Activated CD4-positive, alpha-beta T cell treated with anti-CD3 and anti-CD28 coated beads for 36 hours (primary cell): ENCODE results near the gene WWTR1. TPM values are rescaled to one million over a fixed set of nuclear protein-coding genes. Genes with fewer than 3 reads are reported as not detected.

Source experiments
- ATAC-seq: fragments of 200-7000 bp; cut with Tn5 transposase; one replicate; pipeline ENCODE4 v1.10.0; 2021; ENCODE audit warnings: mild to moderate bottlenecking, moderate library complexity
- CTCF ChIA-PET: fragments of 350-600 bp; sonication (Branson Sonifier 250); formaldehyde crosslinking; loops from one replicate; lab custom pipeline; 2021; ENCODE audit warnings: antibody characterized with exemption; lab: Charles Lee
- POLR2A ChIA-PET: fragments of 350-600 bp; sonication (Branson Sonifier 250); formaldehyde crosslinking; loops from one replicate; lab custom pipeline; 2021; ENCODE audit warnings: antibody characterized with exemption, inconsistent platforms; lab: Charles Lee
- DNase-seq: peaks from one replicate; pipeline ENCODE4 v3.0.0-alpha.2; 2020
- H3K27ac Mint-ChIP-seq: one replicate; pipeline ENCODE4 v1.8.0; 2021; ENCODE audit warnings: mixed read lengths
- H3K27me3 Mint-ChIP-seq: one replicate; pipeline ENCODE4 v1.8.0; 2021; ENCODE audit warnings: mixed read lengths
- H3K36me3 Mint-ChIP-seq: one replicate; pipeline ENCODE4 v1.8.0; 2021; ENCODE audit warnings: low read depth, mixed read lengths
- H3K4me1 Mint-ChIP-seq: one replicate; pipeline ENCODE4 v1.8.0; 2021; ENCODE audit warnings: mixed read lengths
- H3K4me3 Mint-ChIP-seq: one replicate; pipeline ENCODE4 v1.8.0; 2021; ENCODE audit warnings: mild to moderate bottlenecking, moderate library complexity, mixed read lengths
- H3K9me3 Mint-ChIP-seq: one replicate; pipeline ENCODE4 v1.8.0; 2021; ENCODE audit warnings: low read depth, mixed read lengths
- intact Hi-C, 2 experiments: fragments of 100-400 bp; cut with DNase I in 1 of 2; cut with micrococcal nuclease in 1 of 2; formaldehyde crosslinking; loops; one replicate each; pipeline versions ENCODE4 v1.14.2 to v1.15.1; 2022 to 2024; cut with DNase I, micrococcal nuclease
- total RNA-seq, 2 experiments: library from RNA; stranded (reverse); gene quantifications; one replicate each; pipeline ENCODE4 v1.2.3, GENCODE V29; 2021

The WWTR1 gene
- total RNA-seq, 2 experiments from 2014 or later: 0.46 to 0.54 TPM

GRCh38 chr3:149587383-149587782, 70.4 kb downstream of the WWTR1 start:
- Mint-ChIP-seq H3K27me3 (peaks cover 18% of the 10 kb centered on the region), H3K4me1 (no peaks in the 10 kb centered on the region), H3K4me3 (no peak overlapping the region), H3K36me3 (no peaks in the 10 kb centered on the region), H3K27ac (no peak overlapping the region), H3K9me3 (no peaks in the 10 kb centered on the region)
- no peak for ATAC-seq
- intact Hi-C loops: no loop called here
- ChIA-PET CTCF (no interaction called here), POLR2A (no interaction called here)
- no peak for DNase-seq

- H3K4me1 Mint-ChIP-seq: no peaks in the 10 kb centered on the region
- H3K36me3 Mint-ChIP-seq: no peaks in the 10 kb centered on the region
- H3K27me3 Mint-ChIP-seq: peaks cover 18% of the 10 kb centered on the region
- DNase-seq (no peak), ATAC-seq (no peak)
- intact Hi-C loops: no loop called here
- CTCF ChIA-PET: interaction anchor here (0.7 to 1.0 kb wide), 2 partner anchors 18 to 94 kb away, joined by 3 to 4 read pairs; no protein-coding TSS in a partner anchor
- no peak overlapping the region for H3K27ac Mint-ChIP-seq
- H3K9me3 Mint-ChIP-seq: no peaks in the 10 kb centered on the region
- POLR2A ChIA-PET: no interaction called here
- no peak overlapping the region for H3K4me3 Mint-ChIP-seq
These were observed 71.0 kb downstream of the WWTR1 start for GRCh38 chr3:149586871-149587270.

- Mint-ChIP-seq H3K27me3 (peaks cover 25% of the 10 kb centered on the region), H3K27ac (no peak overlapping the region), H3K36me3 (no peaks in the 10 kb centered on the region), H3K4me3 (no peak overlapping the region), H3K9me3 (no peaks in the 10 kb centered on the region), H3K4me1 (peaks cover 10% of the 10 kb centered on the region)
- intact Hi-C loops: no loop called here
- CTCF ChIA-PET: interaction anchor here (1.0 kb wide), 1 partner anchor 132 kb away, joined by 3 read pairs; no protein-coding TSS in a partner anchor
- DNase-seq: no peak
- ATAC-seq: no peak
- POLR2A ChIA-PET: no interaction called here
These were observed 72.5 kb downstream of the WWTR1 start for GRCh38 chr3:149585401-149585726.

GRCh38 chr3:149583921-149584635, 73.7 kb downstream of the WWTR1 start:
- DNase-seq: no peak
- no peak for ATAC-seq
- intact Hi-C loops: no loop called here
- peaks cover 25% of the 10 kb centered on the region for H3K27me3 Mint-ChIP-seq
- H3K27ac Mint-ChIP-seq: no peak overlapping the region
- CTCF ChIA-PET: interaction anchor here (1.1 kb wide), 1 partner anchor 15 kb away, joined by 5 read pairs; no protein-coding TSS in a partner anchor
- peaks cover 21% of the 10 kb centered on the region for H3K4me1 Mint-ChIP-seq
- H3K4me3 Mint-ChIP-seq: no peak overlapping the region
- POLR2A ChIA-PET: no interaction called here
- H3K36me3 Mint-ChIP-seq: no peaks in the 10 kb centered on the region
- no peaks in the 10 kb centered on the region for H3K9me3 Mint-ChIP-seq

GRCh38 chr3:149582395-149582794, 75.4 kb downstream of the WWTR1 start:
- intact Hi-C loops: no loop called here
- Mint-ChIP-seq H3K4me1 (peaks cover 22% of the 10 kb centered on the region), H3K4me3 (no peak overlapping the region), H3K36me3 (no peaks in the 10 kb centered on the region), H3K27me3 (peaks cover 25% of the 10 kb centered on the region), H3K9me3 (no peaks in the 10 kb centered on the region), H3K27ac (no peak overlapping the region)
- ChIA-PET POLR2A (no interaction called here), CTCF (no interaction called here)
- no peak for ATAC-seq
- no peak for DNase-seq

GRCh38 chr3:149581681-149582370, 76.0 kb downstream of the WWTR1 start:
- ATAC-seq: no peak
- no peak overlapping the region for H3K4me3 Mint-ChIP-seq
- DNase-seq: peak; percentile 11
- CTCF ChIA-PET: interaction anchor here (0.7 to 1.1 kb wide), 2 partner anchors 37 to 189 kb away, joined by 3 read pairs; no protein-coding TSS in a partner anchor
- no peaks in the 10 kb centered on the region for H3K9me3 Mint-ChIP-seq
- peaks cover 22% of the 10 kb centered on the region for H3K27me3 Mint-ChIP-seq
- POLR2A ChIA-PET: no interaction called here
- no peaks in the 10 kb centered on the region for H3K36me3 Mint-ChIP-seq
- intact Hi-C loops: loop anchor here in 1 of 2 experiments (2.0 kb wide), 1 partner anchor 121 kb away; no protein-coding TSS in a partner anchor
- peaks cover 22% of the 10 kb centered on the region for H3K4me1 Mint-ChIP-seq
- H3K27ac Mint-ChIP-seq: no peak overlapping the region

GRCh38 chr3:149581248-149581647, 76.6 kb downstream of the WWTR1 start:
- ATAC-seq (no peak), DNase-seq (no peak)
- Mint-ChIP-seq H3K27me3 (peaks cover 21% of the 10 kb centered on the region), H3K36me3 (no peaks in the 10 kb centered on the region), H3K4me1 (peaks cover 27% of the 10 kb centered on the region), H3K4me3 (no peak overlapping the region), H3K9me3 (no peaks in the 10 kb centered on the region), H3K27ac (no peak overlapping the region)
- CTCF ChIA-PET: interaction anchor here (0.7 to 3.2 kb wide), 4 partner anchors 12 to 227 kb away, joined by 3 to 21 read pairs (median 4); no protein-coding TSS in a partner anchor
- POLR2A ChIA-PET: no interaction called here
- intact Hi-C loops: loop anchor here in 1 of 2 experiments (2.0 kb wide), 1 partner anchor 122 kb away; no protein-coding TSS in a partner anchor

- H3K4me1 Mint-ChIP-seq: peaks cover 37% of the 10 kb centered on the region
- H3K36me3 Mint-ChIP-seq: no peaks in the 10 kb centered on the region
- peaks cover 17% of the 10 kb centered on the region for H3K27me3 Mint-ChIP-seq
- DNase-seq: peak; percentile 16
- CTCF ChIA-PET: interaction anchor here (1.2 to 3.2 kb wide), 5 partner anchors 9 to 228 kb away, joined by 4 to 21 read pairs (median 4); no protein-coding TSS in a partner anchor
- ATAC-seq: peak; percentile 85
- H3K27ac Mint-ChIP-seq: no peak overlapping the region
- no peaks in the 10 kb centered on the region for H3K9me3 Mint-ChIP-seq
- intact Hi-C loops: loop anchor here (2.0 to 5.0 kb wide), 2 partner anchors 77 to 123 kb away; partner anchors contain the start of gene WWTR1 (in 1 of the 2)
- no peak overlapping the region for H3K4me3 Mint-ChIP-seq
- POLR2A ChIA-PET: no interaction called here
These were observed 77.8 kb downstream of the WWTR1 start for GRCh38 chr3:149579838-149580542.

GRCh38 chr3:149579161-149579560, 78.7 kb downstream of the WWTR1 start:
- Mint-ChIP-seq H3K27me3 (peaks cover 13% of the 10 kb centered on the region), H3K9me3 (no peaks in the 10 kb centered on the region), H3K36me3 (no peaks in the 10 kb centered on the region), H3K4me3 (no peak overlapping the region), H3K4me1 (peaks cover 41% of the 10 kb centered on the region), H3K27ac (no peak overlapping the region)
- intact Hi-C loops: loop anchor here in 1 of 2 experiments (5.0 kb wide), 1 partner anchor 78 kb away; the partner anchor contains the start of gene WWTR1
- ChIA-PET POLR2A (no interaction called here), CTCF (interaction anchor here (1.2 to 3.2 kb wide), 4 partner anchors 8 to 229 kb away, joined by 4 to 21 read pairs (median 5); no protein-coding TSS in a partner anchor)
- ATAC-seq: no peak
- no peak for DNase-seq

- Mint-ChIP-seq H3K27ac (no peak overlapping the region), H3K9me3 (no peaks in the 10 kb centered on the region), H3K27me3 (peaks cover 7% of the 10 kb centered on the region), H3K36me3 (no peaks in the 10 kb centered on the region), H3K4me3 (no peak overlapping the region), H3K4me1 (peaks cover 44% of the 10 kb centered on the region)
- CTCF ChIA-PET: no interaction called here
- DNase-seq (no peak), ATAC-seq (no peak)
- POLR2A ChIA-PET: no interaction called here
- intact Hi-C loops: loop anchor here in 1 of 2 experiments (5.0 kb wide), 1 partner anchor 80 kb away; the partner anchor contains the start of gene WWTR1
These were observed 80.0 kb downstream of the WWTR1 start for GRCh38 chr3:149577801-149578200.
